NCI-H2081 (cell line): ENCODE measurements around the gene CUX1.
"Not testable (repeated sequence)": the region's sequence is repeated elsewhere in the genome, so short reads cannot be mapped to it uniquely, and the experiment has no call there.

Experiments used
- DNase-seq, 2 experiments: peaks; one replicate each; lab custom pipeline; 2025; lab: John Stamatoyannopoulos, UW

CUX1 gene

GRCh38 chr7:101792682-101793071, 24.7 kb upstream of the CUX1 start:
- DNase-seq: not testable (repeated sequence)

GRCh38 chr7:101795461-101795860, 22.0 kb upstream of the CUX1 start:
- no peak for DNase-seq

- not testable (repeated sequence) for DNase-seq
Observed at GRCh38 chr7:101798173-101798572, 19.3 kb upstream of the CUX1 start.

GRCh38 chr7:101803203-101804087, 14.0 kb upstream of the CUX1 start:
- DNase-seq: no peak

GRCh38 chr7:101804088-101804963, 13.1 kb upstream of the CUX1 start:
- no peak for DNase-seq

- DNase-seq: no peak
Observed at GRCh38 chr7:101804967-101805366, 12.5 kb upstream of the CUX1 start.

GRCh38 chr7:101812595-101812994, 4.8 kb upstream of the CUX1 start:
- no peak for DNase-seq

- no peak for DNase-seq
Observed at GRCh38 chr7:101813402-101814019, 3.9 kb upstream of the CUX1 start.

- DNase-seq: peak; percentile 56 to 63
Observed at GRCh38 chr7:101814081-101814990, 3.1 kb upstream of the CUX1 start.

- peak; percentile 48 to 71 for DNase-seq
Observed at GRCh38 chr7:101814991-101815825, 2.2 kb upstream of the CUX1 start.

GRCh38 chr7:101815826-101816594, 1.4 kb upstream of the CUX1 start:
- peak; percentile 79 to 85 for DNase-seq

GRCh38 chr7:101816595-101817470, 593 bp upstream of the CUX1 start:
- peak; percentile 17 to 40 for DNase-seq

GRCh38 chr7:101818287-101819071, 1.1 kb downstream of the CUX1 start:
- DNase-seq: no peak

GRCh38 chr7:101819183-101819582, 1.8 kb downstream of the CUX1 start:
- no peak for DNase-seq

- no peak for DNase-seq
Observed at GRCh38 chr7:101819913-101820522, 2.6 kb downstream of the CUX1 start.

GRCh38 chr7:101820703-101821102, 3.3 kb downstream of the CUX1 start:
- DNase-seq: no peak

- DNase-seq: not testable (repeated sequence)
Observed at GRCh38 chr7:101822632-101823031, 5.2 kb downstream of the CUX1 start.
